ENCODE measurements around the gene ZBED1.
"Not testable (repeated sequence)": the region's sequence is repeated elsewhere in the genome, so short reads cannot be mapped to it uniquely, and the experiment has no call there.

ZBED1 gene

GRCh38 chrX:2492531-2493218 lies 8.1 kb downstream of the ZBED1 start:
- DNase-seq = no peak

GRCh38 chrX:2490634-2491033 lies 10.1 kb downstream of the ZBED1 start:
- no peak for DNase-seq

DNA sequence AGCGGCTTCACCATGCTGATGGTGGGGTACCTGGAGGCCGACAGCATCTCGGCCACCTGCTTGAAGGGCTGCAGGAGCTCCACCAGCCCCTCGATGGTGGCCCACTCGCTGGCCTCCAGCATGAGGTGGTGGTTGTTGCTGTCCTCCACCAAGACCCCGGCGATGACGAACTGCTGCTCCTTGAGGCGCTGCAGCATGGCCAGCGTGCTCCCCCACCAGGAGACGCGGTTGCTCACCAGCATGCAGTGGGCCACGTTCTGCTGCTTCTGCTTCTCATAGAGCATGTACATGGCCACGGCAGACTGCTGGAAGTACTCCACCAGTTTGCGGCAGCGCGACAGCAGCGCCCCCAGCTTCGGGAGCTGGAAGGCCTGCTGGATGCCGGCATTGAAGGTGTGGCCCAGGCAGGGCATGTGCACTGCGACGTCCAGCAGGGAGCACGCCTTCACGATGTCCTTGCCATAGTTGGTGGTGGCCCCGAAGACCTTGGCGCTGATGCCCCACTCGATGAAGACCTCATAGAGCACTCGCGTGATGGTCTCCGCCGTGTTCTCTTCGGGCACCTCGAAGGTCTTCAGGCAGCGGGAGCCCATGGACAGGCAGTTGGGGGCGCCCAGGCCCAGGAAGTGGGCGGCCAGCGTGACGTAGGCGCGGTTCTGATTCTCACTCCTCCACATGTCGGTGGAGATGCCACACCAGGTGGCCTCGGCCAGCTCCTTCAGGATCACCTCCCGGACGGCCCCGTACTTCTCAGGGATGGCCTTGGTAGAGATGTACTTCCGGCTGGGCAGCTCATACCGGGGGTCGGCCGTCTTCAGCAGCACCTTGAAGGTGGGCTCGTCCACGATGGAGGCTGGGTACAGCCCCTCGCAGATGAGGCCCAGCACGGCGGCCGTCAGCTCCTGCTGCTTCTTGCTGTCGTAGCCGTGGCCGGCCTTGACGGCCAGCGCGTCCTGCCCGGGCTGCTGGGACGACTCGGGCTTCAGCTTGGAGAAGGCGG lies 11.0 kb downstream of the ZBED1 start:
- no peak for DNase-seq

- no peak for DNase-seq
Observed at GRCh38 chrX:2488621-2489285, 12.0 kb downstream of the ZBED1 start.

DNA sequence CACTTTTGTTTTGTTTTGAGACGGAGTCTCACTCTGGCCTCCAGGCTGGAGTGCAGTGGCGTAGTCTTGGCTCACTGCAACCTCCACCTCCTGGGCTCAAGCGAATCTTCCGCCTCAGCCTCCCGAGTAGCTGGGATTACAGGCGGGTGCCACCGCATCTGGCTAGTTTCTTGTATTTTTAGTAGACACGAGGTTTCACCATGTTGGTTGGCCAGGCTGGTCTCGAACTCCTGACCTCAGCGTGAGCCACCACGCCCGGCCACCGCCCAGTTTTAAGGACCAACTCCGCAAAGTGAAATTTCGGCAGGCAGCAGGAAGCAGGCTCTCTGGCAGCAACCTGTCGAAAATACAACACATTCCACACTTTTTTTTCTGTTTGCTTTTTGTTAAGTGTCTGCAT lies 13.4 kb downstream of the ZBED1 start:
- DNase-seq = no peak

- no peak for DNase-seq
Observed at GRCh38 chrX:2486476-2487133, 14.2 kb downstream of the ZBED1 start.

DNA sequence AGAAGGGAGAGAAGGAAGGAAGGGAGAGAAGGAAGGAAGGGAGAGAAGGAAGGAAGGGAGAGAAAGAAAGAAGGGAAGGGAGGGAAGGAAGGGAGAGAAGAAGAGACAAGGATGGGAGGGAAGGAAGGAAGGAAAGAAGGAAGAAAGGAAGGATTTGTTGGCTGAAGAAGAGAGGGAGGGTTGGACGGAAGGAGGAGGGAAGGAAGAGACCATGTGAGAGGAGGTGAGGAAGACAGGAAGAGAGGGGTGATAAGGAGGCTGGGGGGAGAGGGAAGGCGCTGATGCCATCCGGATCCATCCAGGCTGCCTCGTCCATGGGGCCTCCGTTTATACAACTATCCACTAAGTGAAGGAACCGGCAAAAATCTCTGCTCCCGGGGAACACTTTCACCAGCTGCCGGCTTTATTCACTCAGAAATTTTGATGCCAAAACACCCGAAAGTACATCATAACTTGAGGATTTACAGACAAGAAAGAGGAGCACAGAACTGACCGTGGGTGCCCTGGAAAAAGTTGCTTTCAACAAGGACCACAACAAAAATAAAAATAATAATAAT lies 14.9 kb downstream of the ZBED1 start:
- no peak for DNase-seq

DNA sequence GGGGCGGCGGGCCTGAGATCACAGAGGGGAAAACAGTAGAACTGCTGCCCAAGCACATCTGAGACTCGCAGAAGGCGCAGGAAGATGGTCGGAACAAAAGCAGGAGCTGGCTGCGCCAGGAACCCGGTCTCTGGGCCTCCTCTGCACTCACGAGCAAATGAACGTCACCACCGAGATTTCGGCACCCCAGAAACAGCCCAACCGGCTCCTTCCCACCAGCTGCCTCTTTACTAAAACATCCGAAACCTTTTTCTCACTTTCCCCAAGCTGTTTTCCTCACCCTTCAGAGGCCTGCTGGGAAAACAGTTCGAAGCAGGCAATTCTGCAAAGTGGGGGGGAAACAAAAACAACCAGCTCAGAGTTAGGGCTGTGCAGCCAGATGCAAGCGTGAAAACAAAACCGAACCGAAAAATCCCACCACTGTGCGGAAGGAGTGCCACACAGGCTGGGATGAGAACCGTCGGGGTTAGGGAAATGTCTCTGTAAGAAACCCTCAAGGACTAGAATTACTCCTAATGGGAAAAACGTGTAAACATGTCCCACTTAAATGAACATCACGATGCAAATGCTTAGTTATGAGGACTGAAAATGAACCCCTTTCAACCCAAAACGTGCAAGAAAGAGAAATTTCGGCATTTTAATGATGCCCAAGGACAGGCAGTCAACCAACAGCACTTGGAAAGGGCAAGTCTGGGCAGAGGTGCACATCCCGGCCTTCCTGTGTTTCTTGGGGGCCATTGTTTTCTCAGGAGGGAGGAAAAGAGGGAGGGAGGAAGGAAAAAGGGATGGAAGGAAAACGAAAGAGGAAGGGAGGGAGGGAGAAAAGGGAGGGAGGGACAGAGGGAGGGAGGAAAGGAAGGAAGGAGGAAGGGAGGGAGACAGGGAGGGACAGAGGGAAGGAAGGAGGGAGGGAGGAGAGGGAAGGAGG lies 15.8 kb downstream of the ZBED1 start:
- DNase-seq = no peak

DNA sequence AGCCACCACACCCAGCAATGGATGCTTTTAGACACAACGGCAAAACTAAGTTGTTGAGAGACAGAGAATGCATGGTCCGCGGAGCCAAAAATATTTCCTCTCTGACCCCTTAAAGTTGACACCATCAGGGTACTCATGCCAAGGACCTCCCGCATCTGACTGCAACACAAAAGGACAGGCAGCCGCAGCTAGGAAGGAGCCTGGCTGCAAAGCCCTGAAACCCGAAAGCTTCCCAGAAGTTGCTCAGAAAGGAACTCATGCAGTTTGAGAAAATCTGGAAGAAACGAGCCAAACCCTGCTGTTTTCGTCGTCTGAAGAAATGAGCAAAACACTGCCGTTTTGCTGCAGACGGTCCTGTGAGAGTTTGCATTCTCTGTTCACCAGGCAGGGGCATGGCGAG lies 16.5 kb downstream of the ZBED1 start:
- DNase-seq = no peak

DNA sequence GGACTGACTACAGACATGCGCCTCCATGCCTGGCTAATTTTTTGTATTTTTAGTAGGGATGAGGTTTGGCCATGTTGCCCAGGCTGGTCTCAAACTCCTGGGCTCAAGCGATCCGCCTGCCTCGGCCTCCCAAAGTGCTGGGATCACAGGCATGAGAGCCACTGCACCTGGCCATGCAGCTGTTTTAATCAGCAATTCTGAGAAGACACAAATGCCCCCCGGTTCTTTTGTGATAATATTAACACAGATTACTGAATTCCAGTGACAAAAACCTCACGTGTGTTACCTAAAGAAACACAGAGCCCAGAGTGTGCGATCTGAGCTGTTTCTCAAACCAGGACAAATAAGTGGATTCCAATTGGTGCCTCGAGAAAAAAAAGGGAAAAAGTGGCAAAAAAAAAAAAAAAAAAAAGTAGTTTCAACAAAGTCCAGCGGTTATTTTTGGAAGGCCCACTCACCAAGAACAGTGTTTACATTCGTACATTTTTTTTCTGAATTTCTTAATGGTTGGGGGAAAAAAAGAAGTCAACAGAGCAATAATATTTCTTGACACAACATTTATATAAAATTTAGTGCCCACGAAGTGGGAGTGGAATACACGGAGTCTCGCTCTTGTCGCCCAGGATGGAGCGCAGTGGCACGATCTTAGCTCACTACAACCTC lies 17.2 kb downstream of the ZBED1 start:
- no peak for DNase-seq

DNA sequence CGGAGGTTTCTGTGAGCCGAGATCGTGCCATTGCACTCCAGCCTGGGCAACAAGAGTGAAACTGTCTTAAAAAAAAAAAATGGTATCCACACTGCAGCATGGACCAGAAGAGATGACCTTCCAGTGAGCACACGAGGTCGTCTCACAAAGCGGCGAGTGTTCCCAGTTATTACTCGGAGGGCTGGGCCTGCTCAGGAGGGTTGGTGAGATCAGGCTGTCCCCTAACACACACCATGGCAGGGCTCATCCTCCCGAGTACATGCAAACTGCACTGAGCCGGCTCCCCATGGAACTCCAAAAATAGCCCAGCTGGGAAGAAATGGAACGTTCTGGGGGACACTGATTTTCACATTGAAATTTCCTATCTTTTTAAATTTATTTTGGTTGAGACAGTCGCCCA lies 19.2 kb downstream of the ZBED1 start:
- not testable (repeated sequence) for DNase-seq

- DNase-seq = not testable (repeated sequence)
Observed at GRCh38 chrX:2479982-2480381, 20.8 kb downstream of the ZBED1 start.

DNA sequence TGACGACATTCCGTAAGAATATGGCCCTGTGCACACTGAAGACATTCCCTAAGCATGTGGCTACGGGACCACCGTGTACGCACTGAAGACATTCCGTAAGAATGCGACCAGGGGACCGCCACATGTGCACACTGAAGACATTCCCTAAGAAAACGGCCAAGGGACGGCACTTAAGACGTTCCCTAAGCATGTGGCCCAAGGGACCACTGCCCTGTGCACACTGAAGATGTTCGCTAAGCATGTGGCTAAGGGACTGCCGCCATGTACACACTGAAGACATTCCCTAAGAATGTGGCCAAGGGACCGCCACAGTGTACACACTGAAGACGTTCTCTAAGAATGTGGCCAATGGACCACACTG lies 21.4 kb downstream of the ZBED1 start:
- no peak for DNase-seq

GRCh38 chrX:2478546-2479419 lies 22.0 kb downstream of the ZBED1 start:
- no peak for DNase-seq

DNA sequence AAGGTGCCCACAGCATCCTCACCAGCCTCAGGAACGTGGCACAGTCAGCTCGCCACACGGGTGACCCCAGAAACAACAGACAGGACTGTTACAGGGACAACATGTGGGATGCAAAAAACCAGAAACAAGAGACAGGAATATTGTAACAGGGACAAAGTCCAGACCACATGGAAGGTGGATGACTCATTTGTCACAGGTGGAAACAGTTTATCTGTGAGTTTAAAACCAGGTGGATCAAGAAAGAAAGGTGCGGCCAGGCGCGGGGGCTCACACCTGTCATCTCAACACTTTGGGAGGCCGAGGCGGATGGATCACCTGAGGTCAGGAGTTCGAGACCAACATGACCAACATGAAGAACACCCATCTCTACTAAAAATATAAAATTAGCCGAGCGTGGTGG lies 23.5 kb downstream of the ZBED1 start:
- DNase-seq = not testable (repeated sequence)

DNA sequence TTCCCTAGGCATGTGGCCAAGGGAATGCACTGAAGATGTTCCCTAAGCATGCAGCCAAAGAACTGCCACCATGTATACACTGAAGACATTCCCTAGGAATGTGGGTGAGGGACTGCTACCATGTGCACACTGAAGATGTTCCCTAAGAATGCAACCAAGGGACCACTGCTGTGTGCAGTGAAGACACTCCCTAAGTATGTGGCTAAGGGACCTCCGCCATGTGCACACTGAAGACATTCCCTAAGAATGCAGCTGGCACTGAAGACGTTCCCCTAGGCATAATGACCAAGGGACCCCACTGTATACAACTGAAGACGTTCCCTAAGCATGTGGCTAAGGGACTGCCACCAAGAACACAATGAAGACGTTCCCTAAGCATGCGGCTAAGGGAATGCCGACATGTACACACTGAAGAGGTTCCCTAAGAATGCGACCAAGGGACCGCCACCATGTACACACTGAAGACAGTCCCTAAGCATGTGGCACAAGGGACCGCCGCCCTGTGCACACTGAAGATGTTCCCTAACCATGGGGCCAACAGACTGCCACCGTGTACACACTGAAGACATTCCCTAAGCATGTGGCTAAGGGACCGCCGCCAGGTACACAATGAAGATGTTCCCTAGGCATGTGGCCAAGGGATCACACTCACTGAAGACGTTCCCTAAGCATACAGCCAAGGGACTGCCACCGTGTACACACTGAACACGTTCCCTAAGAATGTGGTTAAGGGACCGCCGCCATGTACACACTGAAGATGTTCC lies 25.6 kb downstream of the ZBED1 start:
- no peak for DNase-seq

- DNase-seq = no peak
Observed at GRCh38 chrX:2474280-2474962, 26.4 kb downstream of the ZBED1 start.

DNA sequence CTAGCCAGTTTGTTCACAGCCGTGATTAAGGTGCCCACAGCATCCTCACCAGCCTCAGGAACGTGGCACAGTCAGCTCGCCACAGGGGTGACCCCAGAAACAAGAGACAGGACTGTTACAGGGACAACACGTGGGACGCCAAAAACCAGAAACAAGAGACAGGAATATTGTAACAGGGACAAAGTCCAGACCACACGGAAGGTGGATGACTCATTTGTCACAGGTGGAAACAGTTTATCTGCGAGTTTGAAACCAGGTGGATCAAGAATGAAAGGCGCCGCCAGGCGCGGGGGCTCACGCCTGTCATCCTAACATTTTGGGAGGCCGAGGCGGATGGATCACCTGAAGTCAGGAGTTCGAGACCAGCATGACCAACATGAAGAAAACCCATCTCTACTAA lies 27.7 kb downstream of the ZBED1 start:
- DNase-seq = not testable (repeated sequence)

DNA sequence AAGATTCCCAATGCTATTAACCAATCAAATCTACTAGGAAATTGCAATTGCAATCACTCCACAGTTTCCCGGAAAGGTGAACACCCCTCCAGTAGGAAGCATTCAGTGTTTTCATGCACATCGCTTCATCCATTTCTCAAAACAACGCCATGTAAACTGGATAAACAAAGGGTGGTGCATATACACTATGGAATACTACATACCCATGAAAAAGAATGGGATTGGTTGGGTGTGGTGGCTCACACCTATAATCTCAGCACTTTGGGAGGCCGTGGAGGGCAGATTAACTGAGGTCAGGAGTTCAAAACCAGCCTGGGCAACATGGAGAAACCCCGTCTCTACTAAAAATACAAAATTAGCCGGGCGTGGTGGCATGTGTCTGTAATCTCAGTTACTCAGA lies 29.1 kb downstream of the ZBED1 start:
- no peak for DNase-seq

Data from stimulated activated CD8-positive, alpha-beta memory T cell treated with anti-CD3 and anti-CD28 coated beads, Interleukin-4, amount 100 ng/mL, for 48 hours (primary cell).